Gastrocnemius medialis (tissue), 4 donors: ENCODE measurements around the gene MIER2. TPM values are rescaled to one million over a fixed set of nuclear protein-coding genes. Genes with fewer than 3 reads are reported as not detected.
A peak's percentile ranks its signal among the peaks of the same experiment; 100 is the strongest.

Source experiments
- ATAC-seq, 2 donors: fragments of 150-250 bp; one replicate each; pipeline ENCODE4 v1.9.1; 2016
- DNase-seq, 2 donors: peaks; one replicate each; pipeline ENCODE4 v3.0.0-alpha.2; 2019
- H3K27ac ChIP-seq, 4 donors: fragments of 200-600 bp; sonication (generic); 1 replicate in 1 of 4; 2 replicates in 3 of 4; pipeline ENCODE4 v1.5.1; 2016 to 2018; ENCODE audit warnings: mild to moderate bottlenecking in 2 of 4, moderate library complexity in 1 of 4
- H3K27me3 ChIP-seq, 3 donors: fragments of 200-600 bp; sonication (generic) in 2 of 3; 1 replicate in 1 of 3; 2 replicates in 2 of 3; pipeline versions ENCODE4 v1.5.1 to v1.6.0; 2016 to 2019; ENCODE audit warnings: mild to moderate bottlenecking in 1 of 3, moderate library complexity in 1 of 3
- H3K36me3 ChIP-seq, 2 donors: fragments of 200-600 bp; sonication (generic) in 1 of 2; one replicate each; pipeline ENCODE4 v1.5.1; 2017 to 2018
- H3K4me1 ChIP-seq, 2 donors: fragments of 200-600 bp; sonication (generic) in 1 of 2; one replicate each; pipeline ENCODE4 v1.5.1; 2016 to 2017; ENCODE audit warnings: mild to moderate bottlenecking in 2 of 2
- H3K4me3 ChIP-seq, 4 donors: fragments of 200-600 bp; sonication (generic) in 3 of 4; 1 replicate in 1 of 4; 2 replicates in 3 of 4; pipeline ENCODE4 v1.5.1; 2016 to 2019; ENCODE audit warnings: mild to moderate bottlenecking in 2 of 4
- H3K9me3 ChIP-seq, 3 donors: fragments of 200-600 bp; sonication (generic) in 2 of 3; 1 replicate in 1 of 3; 2 replicates in 2 of 3; pipeline ENCODE4 v1.5.1; 2016 to 2019
- POLR2A ChIP-seq, 2 donors: fragments of 450-650 bp; IDR thresholded peaks; one replicate each; pipeline ENCODE4 v1.6.1; 2017; ENCODE audit warnings: antibody characterized with exemption in 2 of 2, mild to moderate bottlenecking in 2 of 2, moderate library complexity in 2 of 2
- in situ Hi-C, 4 donors: fragments of 200-750 bp; cut with MboI; loops; one replicate each; pipeline versions ENCODE4 v1.15.0 to v1.8.0; 2017; ENCODE audit warnings: low sequenced_read_pairs in 4 of 4
- intact Hi-C: fragments of 100-400 bp; cut with DNase I; formaldehyde crosslinking; loops from one replicate; pipeline ENCODE4 v1.15.1; 2023; ENCODE audit warnings: low total_unique reads
- total RNA-seq, 4 donors: library from RNA; depleted of rRNA; stranded (reverse); fragments of >200 nt; gene quantifications; one replicate each; pipeline versions ENCODE4 v1.1.0 to v1.2.3, GENCODE V29; 2016
- TF ChIP-seq, protein P1 (sequence below), 5 experiments: fragments of 450-650 bp in 3 of 5; fragments of 200-600 bp in 2 of 5; sonication (generic) in 2 of 5; IDR thresholded peaks in 4 of 5; conservative IDR thresholded peaks in 1 of 5; 1 replicate in 4 of 5; 2 replicates in 1 of 5; pipeline ENCODE4 v1.5.1; 2016 to 2019; ENCODE audit warnings: antibody characterized with exemption in 5 of 5, mild to moderate bottlenecking in 3 of 5, moderate library complexity in 3 of 5

MIER2 gene
- total RNA-seq, 4 donors from 2014 or later, result 10.6 to 21.0 (median 16.5) TPM

DNA sequence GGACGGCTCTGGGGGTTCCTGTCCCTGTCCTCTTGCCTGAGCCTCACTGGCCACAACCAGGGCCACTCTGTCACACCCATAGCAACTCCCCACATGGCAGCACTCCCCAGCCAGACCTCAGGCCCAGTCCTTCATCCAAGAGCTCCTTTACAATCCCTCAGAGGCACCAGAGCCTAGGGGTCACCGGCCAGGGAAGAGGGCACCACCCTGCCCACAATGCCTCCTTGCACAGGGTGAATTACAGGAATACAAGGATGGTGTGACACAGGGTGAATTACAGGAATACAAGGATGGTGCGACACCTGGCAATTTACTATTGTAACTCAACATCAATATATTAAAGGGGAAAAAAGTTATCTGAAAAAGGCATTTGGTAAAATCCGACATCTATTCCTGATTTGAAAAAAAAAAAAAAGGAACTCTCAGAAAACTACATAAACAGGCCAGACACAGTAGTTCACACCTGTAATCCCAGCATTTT, 16.5 kb downstream of the MIER2 start:
- no peak for ATAC-seq
- Histone ChIP-seq H3K27me3 (no peaks in the 10 kb centered on the region), H3K27ac (no peak overlapping the region), H3K4me1 (no peaks in the 10 kb centered on the region), H3K36me3 (peaks cover 0 to 75% of the 10 kb centered on the region in 2 donors), H3K9me3 (no peaks in the 10 kb centered on the region), H3K4me3 (no peak overlapping the region)
- TF ChIP-seq POLR2A (IDR thresholded peaks at IDR 0.05), result no peak
- TF ChIP-seq, protein P1, sequence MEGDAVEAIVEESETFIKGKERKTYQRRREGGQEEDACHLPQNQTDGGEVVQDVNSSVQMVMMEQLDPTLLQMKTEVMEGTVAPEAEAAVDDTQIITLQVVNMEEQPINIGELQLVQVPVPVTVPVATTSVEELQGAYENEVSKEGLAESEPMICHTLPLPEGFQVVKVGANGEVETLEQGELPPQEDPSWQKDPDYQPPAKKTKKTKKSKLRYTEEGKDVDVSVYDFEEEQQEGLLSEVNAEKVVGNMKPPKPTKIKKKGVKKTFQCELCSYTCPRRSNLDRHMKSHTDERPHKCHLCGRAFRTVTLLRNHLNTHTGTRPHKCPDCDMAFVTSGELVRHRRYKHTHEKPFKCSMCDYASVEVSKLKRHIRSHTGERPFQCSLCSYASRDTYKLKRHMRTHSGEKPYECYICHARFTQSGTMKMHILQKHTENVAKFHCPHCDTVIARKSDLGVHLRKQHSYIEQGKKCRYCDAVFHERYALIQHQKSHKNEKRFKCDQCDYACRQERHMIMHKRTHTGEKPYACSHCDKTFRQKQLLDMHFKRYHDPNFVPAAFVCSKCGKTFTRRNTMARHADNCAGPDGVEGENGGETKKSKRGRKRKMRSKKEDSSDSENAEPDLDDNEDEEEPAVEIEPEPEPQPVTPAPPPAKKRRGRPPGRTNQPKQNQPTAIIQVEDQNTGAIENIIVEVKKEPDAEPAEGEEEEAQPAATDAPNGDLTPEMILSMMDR (IDR thresholded peaks at IDR 0.05 in 4 of 5, conservative IDR thresholded peaks at IDR 0.05 in 1 of 5), result no peak
- in situ Hi-C loops (no loop called here), intact Hi-C loops (no loop called here)
- DNase-seq, result no peak

DNA sequence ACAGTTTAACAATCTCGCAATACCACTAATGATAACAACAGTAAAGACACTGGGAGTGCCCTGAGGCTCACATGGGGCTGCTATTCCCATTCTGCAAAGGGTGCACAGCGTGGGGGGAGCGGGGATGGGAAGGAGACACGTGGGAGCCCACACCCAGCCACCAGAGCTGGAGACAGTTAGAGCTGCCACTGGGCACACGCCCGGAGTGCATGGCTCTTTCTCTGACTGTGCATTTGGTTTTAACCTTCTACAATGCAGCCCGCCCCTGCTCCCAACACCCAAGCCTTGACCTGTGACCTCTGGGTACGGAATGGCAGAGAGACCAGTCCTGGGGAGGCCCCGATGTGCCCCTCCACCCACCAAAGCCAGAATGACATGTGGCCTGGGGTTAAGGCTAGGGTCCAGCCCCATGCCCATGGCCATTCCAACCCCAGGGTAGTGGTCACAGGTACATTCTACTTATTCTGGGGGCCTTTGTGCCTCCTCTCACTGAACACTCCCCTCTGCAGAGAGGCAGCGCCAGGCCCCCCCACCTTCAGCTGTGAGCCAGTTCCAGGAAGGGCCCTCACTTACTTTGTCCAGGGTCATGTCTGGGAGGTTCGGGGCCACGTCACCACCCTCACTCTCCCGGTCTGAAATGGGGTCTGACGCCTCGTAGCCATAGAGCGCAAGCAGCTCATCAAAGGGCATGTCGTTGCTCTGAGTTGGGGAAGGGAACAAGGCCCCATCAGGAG, 17.1 kb downstream of the MIER2 start:
- ATAC-seq (no peak), DNase-seq (no peak)
- H3K27ac ChIP-seq, result no peak overlapping the region
- H3K4me3 ChIP-seq, result no peak overlapping the region
- TF ChIP-seq POLR2A (IDR thresholded peaks at IDR 0.05), result no peak
- TF ChIP-seq, protein P1 (IDR thresholded peaks at IDR 0.05 in 4 of 5, conservative IDR thresholded peaks at IDR 0.05 in 1 of 5), result no peak
- in situ Hi-C loops, result no loop called here
- no peaks in the 10 kb centered on the region for H3K4me1 ChIP-seq
- intact Hi-C loops, result no loop called here
- no peaks in the 10 kb centered on the region for H3K27me3 ChIP-seq
- no peaks in the 10 kb centered on the region for H3K9me3 ChIP-seq
- peaks cover 0 to 81% of the 10 kb centered on the region in 2 donors for H3K36me3 ChIP-seq

GRCh38 chr19:326871-327270, 17.7 kb downstream of the MIER2 start:
- H3K4me1 ChIP-seq, result no peaks in the 10 kb centered on the region
- no peak overlapping the region for H3K27ac ChIP-seq
- no peak overlapping the region for H3K4me3 ChIP-seq
- in situ Hi-C loops, result no loop called here
- DNase-seq, result no peak
- H3K27me3 ChIP-seq, result no peaks in the 10 kb centered on the region
- H3K9me3 ChIP-seq, result no peaks in the 10 kb centered on the region
- peaks cover 0 to 81% of the 10 kb centered on the region in 2 donors for H3K36me3 ChIP-seq
- no peak for ATAC-seq
- TF ChIP-seq, protein P1 (IDR thresholded peaks at IDR 0.05 in 4 of 5, conservative IDR thresholded peaks at IDR 0.05 in 1 of 5), result no peak
- TF ChIP-seq POLR2A (IDR thresholded peaks at IDR 0.05), result no peak
- intact Hi-C loops, result no loop called here

- ATAC-seq, result no peak
- peaks cover 0 to 86% of the 10 kb centered on the region in 2 donors for H3K36me3 ChIP-seq
- H3K9me3 ChIP-seq, result no peaks in the 10 kb centered on the region
- no peaks in the 10 kb centered on the region for H3K4me1 ChIP-seq
- H3K27me3 ChIP-seq, result no peaks in the 10 kb centered on the region
- intact Hi-C loops, result no loop called here
- no peak for DNase-seq
- no peak overlapping the region for H3K4me3 ChIP-seq
- peak overlapping the region in 1 of 4 donors; percentile 23 for H3K27ac ChIP-seq
- in situ Hi-C loops, result no loop called here
- no peak for TF ChIP-seq POLR2A (IDR thresholded peaks at IDR 0.05)
- TF ChIP-seq, protein P1 (IDR thresholded peaks at IDR 0.05 in 4 of 5, conservative IDR thresholded peaks at IDR 0.05 in 1 of 5), result no peak
Measured at GRCh38 chr19:325937-326565, 18.5 kb downstream of the MIER2 start.
